A549 (cell line): ENCODE results near the gene SCN9A. TPM values are rescaled to one million over a fixed set of nuclear protein-coding genes. Genes with fewer than 3 reads are reported as not detected.
A peak's percentile ranks its signal among the peaks of the same experiment; 100 is the strongest.
"Not testable (repeated sequence)": the region's sequence is repeated elsewhere in the genome, so short reads cannot be mapped to it uniquely, and the experiment has no call there.

Experiments used
- ATAC-seq, 2 experiments: fragments of 200-7000 bp in 1 of 2; fragments of >200 bp in 1 of 2; cut with Nextera tagmentation in 1 of 2; cut with Tn5 transposase in 1 of 2; 3 replicates each; pipeline versions ENCODE4 v1.8.0 to v1.9.1; 2018 to 2020; ENCODE audit warnings: mild to moderate bottlenecking in 1 of 2, moderate library complexity in 1 of 2
- CTCF ChIA-PET: fragments of 300-600 bp; sonication (Branson Sonifier 250); formaldehyde crosslinking; extraction: SDS; loops from one replicate; lab custom pipeline; 2021; ENCODE audit warnings: antibody characterized with exemption, inconsistent platforms; lab: Yijun Ruan, JAX
- POLR2A ChIA-PET: fragments of 350-600 bp; formaldehyde crosslinking; extraction: SDS; loops from one replicate; lab custom pipeline; 2021; ENCODE audit warnings: antibody characterized with exemption, inconsistent platforms; lab: Yijun Ruan, JAX
- DNase-seq, 2 experiments: peaks; one replicate each; pipeline versions ENCODE4 v3.0.0 to v3.0.0-alpha.2; 2011 to 2016; ENCODE audit warnings: low read depth in 1 of 2, low spot score in 1 of 2
- FAIRE-seq: peaks from 2 replicates; lab custom pipeline; 2011; peaks lifted over from hg19 to GRCh38; lab: Jason Lieb, UNC
- H3K27ac ChIP-seq, 2 experiments: fragments of >200 bp; sonication (Bioruptor Twin); formaldehyde crosslinking; 3 replicates each; pipeline ENCODE4 v1.5.1; 2016 to 2017
- H3K4me1 ChIP-seq: fragments of >200 bp; sonication (Bioruptor Twin); formaldehyde crosslinking; 3 replicates; pipeline ENCODE4 v1.6.1; 2016
- H3K4me2 ChIP-seq: fragments of >200 bp; sonication (Bioruptor Twin); formaldehyde crosslinking; 3 replicates; pipeline ENCODE4 v1.6.1; 2016
- H3K4me3 ChIP-seq: fragments of >200 bp; sonication (Bioruptor Twin); formaldehyde crosslinking; 3 replicates; pipeline ENCODE4 v1.5.1; 2016
- H3K9me3 ChIP-seq: fragments of >200 bp; sonication (Bioruptor Twin); formaldehyde crosslinking; 3 replicates; pipeline ENCODE4 v1.6.1; 2016
- CEBPB ChIP-seq, 2 experiments: fragments of >200 bp in 1 of 2; sonication (Bioruptor Twin) in 1 of 2; formaldehyde crosslinking in 1 of 2; IDR thresholded peaks; 2 replicates each; pipeline ENCODE4 v1.6.1; 2012 to 2016
- CHD4 ChIP-seq: fragments of 200-600 bp; sonication (generic); IDR thresholded peaks from 2 replicates; pipeline ENCODE4 v1.6.1; 2016; ENCODE audit warnings: antibody characterized with exemption, mild to moderate bottlenecking, borderline replicate concordance
- EHF ChIP-seq: fragments of 250-450 bp; sonication (Bioruptor Pico); IDR thresholded peaks from 2 replicates; pipeline ENCODE4 v1.5.0; 2020; ENCODE audit warnings: mild to moderate bottlenecking
- EHMT2 ChIP-seq: fragments of 200-600 bp; sonication (generic); IDR thresholded peaks from 2 replicates; pipeline ENCODE4 v1.6.1; 2016; ENCODE audit warnings: antibody characterized with exemption, low read depth, mild to moderate bottlenecking, moderate library complexity
- ESRRA ChIP-seq: fragments of 150-350 bp; IDR thresholded peaks from 2 replicates; pipeline ENCODE4 v1.6.1; 2014; ENCODE audit warnings: mild to moderate bottlenecking, low read length, borderline replicate concordance
- FOSB ChIP-seq: fragments of 250-450 bp; sonication (Bioruptor Pico); IDR thresholded peaks from 2 replicates; pipeline ENCODE4 v1.5.0; 2020; ENCODE audit warnings: mild to moderate bottlenecking, moderate library complexity
- FOXS1 ChIP-seq: fragments of 250-450 bp; sonication (Bioruptor Pico); IDR thresholded peaks from 2 replicates; pipeline ENCODE4 v1.5.0; 2020; ENCODE audit warnings: mild to moderate bottlenecking, moderate library complexity
- HDAC2 ChIP-seq: fragments of 200-600 bp; sonication (generic); IDR thresholded peaks from 2 replicates; pipeline ENCODE4 v1.6.1; 2016
- HEYL ChIP-seq: fragments of 250-450 bp; sonication (Bioruptor Pico); IDR thresholded peaks from 2 replicates; pipeline ENCODE4 v1.8.0; 2021; ENCODE audit warnings: mild to moderate bottlenecking, moderate library complexity
- HOXA7 ChIP-seq: fragments of 250-450 bp; sonication (Bioruptor Pico); IDR thresholded peaks from 2 replicates; pipeline ENCODE4 v1.5.0; 2020; ENCODE audit warnings: mild to moderate bottlenecking, moderate library complexity
- HOXB13 ChIP-seq: fragments of 250-450 bp; sonication (Bioruptor Pico); IDR thresholded peaks from 2 replicates; pipeline ENCODE4 v1.5.0; 2020; ENCODE audit warnings: low read depth, mild to moderate bottlenecking, moderate library complexity
- JUN ChIP-seq, 2 experiments: fragments of >200 bp; sonication (Bioruptor Twin); formaldehyde crosslinking; IDR thresholded peaks; 2 replicates in 1 of 2; 3 replicates in 1 of 2; pipeline ENCODE4 v1.6.1; 2016 to 2017
- JUNB ChIP-seq: fragments of >200 bp; sonication (Bioruptor Twin); formaldehyde crosslinking; IDR thresholded peaks from 2 replicates; pipeline ENCODE4 v1.6.1; 2016
- MAFK ChIP-seq: fragments of 450-650 bp; IDR thresholded peaks from 2 replicates; pipeline ENCODE4 v1.6.1; 2014; ENCODE audit not compliant: partially characterized antibody
- MYC ChIP-seq: IDR thresholded peaks from 2 replicates; pipeline ENCODE4 v1.6.1; 2012; ENCODE audit warnings: mild to moderate bottlenecking, inconsistent platforms, low read length, improper control_type of control experiment, borderline replicate concordance
- NFE2L2 ChIP-seq: fragments of 150-350 bp; conservative IDR thresholded peaks from 2 replicates; pipeline ENCODE4 v1.6.1; 2014; ENCODE audit warnings: low read length
- NPAS2 ChIP-seq: fragments of 250-450 bp; sonication (Bioruptor Pico); IDR thresholded peaks from 2 replicates; pipeline ENCODE4 v1.8.0; 2022; ENCODE audit warnings: mild to moderate bottlenecking, moderate library complexity, borderline replicate concordance
- POLR2A ChIP-seq: IDR thresholded peaks from 2 replicates; pipeline ENCODE4 v1.6.1; 2012; ENCODE audit warnings: mild to moderate bottlenecking, low read length
- POLR2AphosphoS2 ChIP-seq: conservative IDR thresholded peaks from 2 replicates; pipeline ENCODE4 v1.6.1; 2012; ENCODE audit warnings: low read length, improper control_type of control experiment, inconsistent platforms
- RCOR1 ChIP-seq: fragments of 150-350 bp; IDR thresholded peaks from 2 replicates; pipeline ENCODE4 v1.6.1; 2014; ENCODE audit warnings: antibody characterized with exemption, low read length, low read depth
- RFX5 ChIP-seq: fragments of 450-650 bp; IDR thresholded peaks from 2 replicates; pipeline ENCODE4 v1.7.1; 2014; ENCODE audit warnings: antibody characterized with exemption, mild to moderate bottlenecking, moderate library complexity
- SMC3 ChIP-seq: fragments of >200 bp; sonication (Bioruptor Twin); formaldehyde crosslinking; IDR thresholded peaks from 3 replicates; pipeline ENCODE4 v1.6.1; 2018; ENCODE audit warnings: inconsistent platforms
- SREBF2 ChIP-seq: fragments of 450-650 bp; IDR thresholded peaks from 2 replicates; pipeline ENCODE4 v1.6.1; 2014; ENCODE audit warnings: mild to moderate bottlenecking, moderate library complexity
- TFCP2L1 ChIP-seq: fragments of 250-450 bp; sonication (Bioruptor Pico); IDR thresholded peaks from 2 replicates; pipeline ENCODE4 v1.5.0; 2021; ENCODE audit warnings: mild to moderate bottlenecking
- ZC3H11A ChIP-seq: fragments of 450-650 bp; IDR thresholded peaks from 2 replicates; pipeline ENCODE4 v1.6.1; 2014; ENCODE audit warnings: antibody characterized with exemption, mild to moderate bottlenecking
- ZFP36 ChIP-seq: fragments of 450-650 bp; IDR thresholded peaks from 2 replicates; pipeline ENCODE4 v1.6.1; 2014; ENCODE audit warnings: borderline replicate concordance; ENCODE audit not compliant: partially characterized antibody
- WGBS: methylation state at CpG from one replicate; pipeline ENCODE4 v1.1.6; 2017; ENCODE audit errors: missing lambda C conversion rate; 5-methylcytosine and 5-hydroxymethylcytosine counted together
- polyA plus RNA-seq, 4 experiments: library from polyadenylated mRNA; depleted of rRNA in 3 of 4; stranded (reverse); fragments of >200 nt; fragmentation: RNase III in 1 of 4; extraction: RNeasy Plus Mini Kit Qiagen cat#74134 plus additional on column Dnase treatment in 1 of 4; gene quantifications; 2 replicates in 3 of 4; 3 replicates in 1 of 4; pipeline ENCODE4 v1.2.3, GENCODE V29; 2011 to 2017
- TF ChIP-seq, protein P1 (sequence below): fragments of >200 bp; sonication (Bioruptor Twin); formaldehyde crosslinking; IDR thresholded peaks from 3 replicates; pipeline ENCODE4 v1.6.1; 2016
- TF ChIP-seq, protein P2 (sequence below): fragments of 150-350 bp; IDR thresholded peaks from 2 replicates; pipeline ENCODE4 v1.6.1; 2014; ENCODE audit warnings: low read depth, mild to moderate bottlenecking, low read length
- TF ChIP-seq, protein P3 (sequence below): fragments of >200 bp; sonication (Bioruptor Twin); formaldehyde crosslinking; IDR thresholded peaks from 2 replicates; pipeline ENCODE4 v1.6.1; 2016
- TF ChIP-seq, protein P4 (sequence below): IDR thresholded peaks from 2 replicates; pipeline ENCODE4 v1.6.1; 2012

SCN9A gene
- polyA plus RNA-seq, 2 of the 4 experiments (the other 2 are of a cell fraction): 7.7 to 23.6 TPM

DNA sequence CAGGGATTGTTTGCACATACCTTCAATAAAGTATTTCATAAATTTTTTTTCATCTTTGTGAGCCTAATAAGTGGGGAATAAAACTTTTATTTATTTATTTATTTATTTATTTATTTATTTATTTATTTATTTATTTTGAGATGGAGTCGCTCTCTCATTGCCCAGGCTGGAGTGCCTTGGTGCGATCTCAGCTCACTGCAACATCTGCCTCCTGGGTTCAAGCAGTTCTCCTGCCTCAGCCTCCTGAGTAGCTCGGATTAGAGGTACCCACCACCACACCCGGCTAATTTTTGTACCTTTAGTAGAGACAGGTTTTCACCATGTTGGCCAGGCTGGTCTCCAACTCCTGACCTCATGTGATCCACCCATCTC, 17.8 kb downstream of the SCN9A start:
- ATAC-seq, H3K4me3 ChIP-seq, H3K27ac ChIP-seq, FAIRE-seq, H3K9me3 ChIP-seq, DNase-seq, H3K4me2 ChIP-seq, POLR2A ChIA-PET: not testable (repeated sequence)
- peaks cover 26% of the 10 kb centered on the region for H3K4me1 ChIP-seq
- WGBS: 92% methylated on average over 4 of the region's 4 CpGs
- CTCF ChIA-PET: interaction anchor here (1.0 kb wide), 1 partner anchor 61 kb away, joined by 3 read pairs; no protein-coding TSS in a partner anchor
- peak; percentile 81 for TF ChIP-seq ZC3H11A

DNA sequence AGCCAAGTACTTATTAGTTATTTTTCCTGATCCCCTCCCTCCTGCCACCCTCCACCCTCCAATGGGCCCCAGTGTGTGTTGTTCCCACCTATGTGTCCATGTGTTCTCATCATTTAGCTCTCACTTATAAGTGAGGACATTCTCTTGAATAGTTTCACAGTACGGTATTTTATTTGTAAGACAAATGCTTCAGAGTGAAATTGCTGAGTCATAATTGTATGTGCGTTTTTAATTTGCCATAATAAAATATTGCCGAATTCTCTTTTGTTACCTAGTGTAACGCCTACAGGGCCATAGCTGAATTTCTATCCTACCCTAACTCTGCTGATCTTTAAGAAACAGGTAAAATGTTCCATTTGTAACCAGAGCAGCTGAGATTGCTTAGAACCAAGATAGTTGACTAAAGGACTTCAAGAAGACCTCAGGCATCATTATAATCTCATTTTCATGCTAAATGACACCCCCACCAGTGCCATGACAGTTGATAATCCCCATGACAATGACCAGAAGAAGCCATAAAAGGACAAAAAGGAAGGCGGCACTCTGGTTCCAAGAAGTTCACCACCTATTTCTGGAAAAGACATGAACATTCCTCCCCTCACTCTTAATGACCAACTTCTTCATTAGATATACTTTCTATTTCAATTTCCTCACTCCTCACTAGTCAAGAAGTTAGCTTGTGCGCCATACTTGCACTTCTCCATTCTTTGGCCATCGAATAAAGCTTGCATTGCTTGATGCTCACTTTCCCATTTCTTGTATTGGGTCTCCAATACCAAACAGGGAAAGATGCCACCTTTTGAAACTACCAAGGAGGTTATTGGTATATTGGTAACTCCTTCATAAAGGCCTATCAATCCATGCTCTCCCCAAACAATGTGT, 18.4 kb downstream of the SCN9A start:
- Histone ChIP-seq H3K9me3 (no peaks in the 10 kb centered on the region), H3K4me3 (no peak overlapping the region)
- DNase-seq: no peak
- CTCF ChIA-PET: interaction anchor here (1.0 kb wide), 1 partner anchor 62 kb away, joined by 3 read pairs; no protein-coding TSS in a partner anchor
- TF ChIP-seq, protein P1, sequence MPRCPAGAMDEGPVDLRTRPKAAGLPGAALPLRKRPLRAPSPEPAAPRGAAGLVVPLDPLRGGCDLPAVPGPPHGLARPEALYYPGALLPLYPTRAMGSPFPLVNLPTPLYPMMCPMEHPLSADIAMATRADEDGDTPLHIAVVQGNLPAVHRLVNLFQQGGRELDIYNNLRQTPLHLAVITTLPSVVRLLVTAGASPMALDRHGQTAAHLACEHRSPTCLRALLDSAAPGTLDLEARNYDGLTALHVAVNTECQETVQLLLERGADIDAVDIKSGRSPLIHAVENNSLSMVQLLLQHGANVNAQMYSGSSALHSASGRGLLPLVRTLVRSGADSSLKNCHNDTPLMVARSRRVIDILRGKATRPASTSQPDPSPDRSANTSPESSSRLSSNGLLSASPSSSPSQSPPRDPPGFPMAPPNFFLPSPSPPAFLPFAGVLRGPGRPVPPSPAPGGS: no peak
- TF ChIP-seq NFE2L2 (peak; percentile 93), CHD4 (no peak), EHMT2 (peak; percentile 27; the same call in 1 of the 2 replicates), FOSB (CRISPR knock-in tag) (no peak), HEYL (no peak), ZFP36 (no peak), CEBPB (IDR thresholded peaks at IDR 0.05) (no peak), JUN (IDR thresholded peaks at IDR 0.05) (no peak), MAFK (peak; percentile 95), EHF (CRISPR knock-in tag) (no peak), HDAC2 (no peak)
- TF ChIP-seq, protein P2, sequence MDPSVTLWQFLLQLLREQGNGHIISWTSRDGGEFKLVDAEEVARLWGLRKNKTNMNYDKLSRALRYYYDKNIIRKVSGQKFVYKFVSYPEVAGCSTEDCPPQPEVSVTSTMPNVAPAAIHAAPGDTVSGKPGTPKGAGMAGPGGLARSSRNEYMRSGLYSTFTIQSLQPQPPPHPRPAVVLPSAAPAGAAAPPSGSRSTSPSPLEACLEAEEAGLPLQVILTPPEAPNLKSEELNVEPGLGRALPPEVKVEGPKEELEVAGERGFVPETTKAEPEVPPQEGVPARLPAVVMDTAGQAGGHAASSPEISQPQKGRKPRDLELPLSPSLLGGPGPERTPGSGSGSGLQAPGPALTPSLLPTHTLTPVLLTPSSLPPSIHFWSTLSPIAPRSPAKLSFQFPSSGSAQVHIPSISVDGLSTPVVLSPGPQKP: no peak
- TF ChIP-seq, protein P3, sequence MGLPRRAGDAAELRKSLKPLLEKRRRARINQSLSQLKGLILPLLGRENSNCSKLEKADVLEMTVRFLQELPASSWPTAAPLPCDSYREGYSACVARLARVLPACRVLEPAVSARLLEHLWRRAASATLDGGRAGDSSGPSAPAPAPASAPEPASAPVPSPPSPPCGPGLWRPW: no peak
- TF ChIP-seq, all 56 proteins: peak for 3
- no peak for ATAC-seq
- Histone ChIP-seq H3K4me2 (no peak overlapping the region), H3K4me1 (peaks cover 21% of the 10 kb centered on the region), H3K27ac (peak overlapping the region; percentile 36 to 74)
- no peak for FAIRE-seq
- WGBS: 86% methylated on average over 7 of the region's 7 CpGs
- POLR2A ChIA-PET: no interaction called here

DNA sequence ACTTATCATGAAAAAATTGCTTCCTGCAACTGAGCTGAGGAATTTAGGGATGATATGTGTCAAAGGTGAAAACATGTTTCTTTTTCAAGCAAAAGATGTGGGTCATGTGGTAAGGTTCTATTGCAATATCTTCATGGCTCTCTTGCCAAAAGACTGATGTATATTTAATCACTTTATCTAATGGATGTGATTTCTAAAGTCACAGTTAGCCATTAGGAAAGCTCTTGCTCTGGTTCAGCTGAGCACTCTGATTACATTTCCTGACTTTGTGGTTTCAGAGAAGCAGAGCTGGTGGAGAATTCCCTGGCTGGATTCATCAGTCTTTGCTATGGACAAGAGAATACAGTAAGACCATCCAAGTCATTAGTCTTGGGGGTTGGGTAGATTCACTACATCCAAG, 24.4 kb downstream of the SCN9A start:
- Histone ChIP-seq H3K27ac (no peak overlapping the region), H3K4me1 (peaks cover 15% of the 10 kb centered on the region), H3K4me3 (no peak overlapping the region), H3K9me3 (no peaks in the 10 kb centered on the region), H3K4me2 (0 out of 3 replicates have a peak overlapping the region, but pooled peaks have one; percentile 17)
- ChIA-PET CTCF (interaction anchor here (2.8 kb wide), 1 partner anchor 10 kb away, joined by 15 read pairs; no protein-coding TSS in a partner anchor), POLR2A (no interaction called here)
- TF ChIP-seq JUNB (no peak), RCOR1 (no peak), MYC (no peak), HOXB13 (CRISPR knock-in tag) (no peak), EHMT2 (no peak), FOSB (CRISPR knock-in tag) (no peak), NPAS2 (CRISPR knock-in tag) (no peak), ESRRA (no peak), SREBF2 (no peak), HOXA7 (CRISPR knock-in tag) (no peak), CEBPB (IDR thresholded peaks at IDR 0.05) (no peak), EHF (CRISPR knock-in tag) (no peak), RFX5 (no peak), POLR2A (no peak), SMC3 (no peak), JUN (IDR thresholded peaks at IDR 0.05) (no peak), POLR2AphosphoS2 (no peak), FOXS1 (CRISPR knock-in tag) (no peak), TFCP2L1 (CRISPR knock-in tag) (no peak)
- TF ChIP-seq, protein P4, sequence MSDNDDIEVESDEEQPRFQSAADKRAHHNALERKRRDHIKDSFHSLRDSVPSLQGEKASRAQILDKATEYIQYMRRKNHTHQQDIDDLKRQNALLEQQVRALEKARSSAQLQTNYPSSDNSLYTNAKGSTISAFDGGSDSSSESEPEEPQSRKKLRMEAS: no peak
- FAIRE-seq: no peak
- no peak for DNase-seq
- no peak for ATAC-seq
